ENCODE results near the gene TPST1.
"Not testable (repeated sequence)": the region's sequence is repeated elsewhere in the genome, so short reads cannot be mapped to it uniquely, and the experiment has no call there.

Gene TPST1

GRCh38 chr7:66359656-66360211, 154.6 kb downstream of the TPST1 start:
- H3K79me2 ChIP-seq, result no peaks in the 10 kb centered on the region
- H3K9me3 ChIP-seq (ENCODE audit: control insufficient read depth, low read length), result no peaks in the 10 kb centered on the region
- H3K9ac ChIP-seq, result no peak overlapping the region
- H3K4me1 ChIP-seq, result no peaks in the 10 kb centered on the region
- no peaks in the 10 kb centered on the region for H3K27me3 ChIP-seq (ENCODE audit: control insufficient read depth, insufficient read depth, low read length)
- no peak overlapping the region for H3K4me2 ChIP-seq (ENCODE audit: low read length)
- H3K4me3 ChIP-seq (ENCODE audit: low read depth, low read length), result no peak overlapping the region
- H2AFZ ChIP-seq, result no peak overlapping the region
- no peak for TF ChIP-seq CTCF (IDR thresholded peaks at IDR 0.05)
- no peak overlapping the region for H3K27ac ChIP-seq
- H3K36me3 ChIP-seq (ENCODE audit: control insufficient read depth, insufficient read depth, low read length), result no peaks in the 10 kb centered on the region

- H3K36me3 ChIP-seq (ENCODE audit: control insufficient read depth, insufficient read depth, low read length), result no peaks in the 10 kb centered on the region
- H3K79me2 ChIP-seq, result no peaks in the 10 kb centered on the region
- H3K27ac ChIP-seq, result no peak overlapping the region
- no peaks in the 10 kb centered on the region for H3K4me1 ChIP-seq
- no peak for TF ChIP-seq CTCF (IDR thresholded peaks at IDR 0.05)
- no peak overlapping the region for H3K4me2 ChIP-seq (ENCODE audit: low read length)
- no peak overlapping the region for H3K9ac ChIP-seq
- H2AFZ ChIP-seq, result no peak overlapping the region
- H3K27me3 ChIP-seq (ENCODE audit: control insufficient read depth, insufficient read depth, low read length), result no peaks in the 10 kb centered on the region
- no peaks in the 10 kb centered on the region for H3K9me3 ChIP-seq (ENCODE audit: control insufficient read depth, low read length)
- no peak overlapping the region for H3K4me3 ChIP-seq (ENCODE audit: low read depth, low read length)
Measured at GRCh38 chr7:66362136-66362535, 157.0 kb downstream of the TPST1 start.

GRCh38 chr7:66363635-66364034, 158.5 kb downstream of the TPST1 start:
- H3K4me2 ChIP-seq (ENCODE audit: low read length), result no peak overlapping the region
- no peaks in the 10 kb centered on the region for H3K79me2 ChIP-seq
- H3K4me3 ChIP-seq (ENCODE audit: low read depth, low read length), result no peak overlapping the region
- H3K27me3 ChIP-seq (ENCODE audit: control insufficient read depth, insufficient read depth, low read length), result no peaks in the 10 kb centered on the region
- H3K9ac ChIP-seq, result no peak overlapping the region
- no peaks in the 10 kb centered on the region for H3K9me3 ChIP-seq (ENCODE audit: control insufficient read depth, low read length)
- no peak overlapping the region for H2AFZ ChIP-seq
- no peaks in the 10 kb centered on the region for H3K36me3 ChIP-seq (ENCODE audit: control insufficient read depth, insufficient read depth, low read length)
- no peak overlapping the region for H3K27ac ChIP-seq
- no peak for TF ChIP-seq CTCF (IDR thresholded peaks at IDR 0.05)
- no peaks in the 10 kb centered on the region for H3K4me1 ChIP-seq

- not testable (repeated sequence) for H3K4me3 ChIP-seq (ENCODE audit: low read depth, low read length); H3K36me3 ChIP-seq (ENCODE audit: control insufficient read depth, insufficient read depth, low read length); H3K4me1 ChIP-seq; H3K4me2 ChIP-seq (ENCODE audit: low read length); H3K9me3 ChIP-seq (ENCODE audit: control insufficient read depth, low read length); H3K9ac ChIP-seq; H3K27me3 ChIP-seq (ENCODE audit: control insufficient read depth, insufficient read depth, low read length); H3K79me2 ChIP-seq; H2AFZ ChIP-seq; H3K27ac ChIP-seq
Measured at GRCh38 chr7:66365031-66365430, 159.9 kb downstream of the TPST1 start.

- no peak for TF ChIP-seq CTCF (IDR thresholded peaks at IDR 0.05)
- no peaks in the 10 kb centered on the region for H3K27me3 ChIP-seq (ENCODE audit: control insufficient read depth, insufficient read depth, low read length)
- H3K36me3 ChIP-seq (ENCODE audit: control insufficient read depth, insufficient read depth, low read length), result no peaks in the 10 kb centered on the region
- H3K79me2 ChIP-seq, result no peaks in the 10 kb centered on the region
- no peak overlapping the region for H3K9ac ChIP-seq
- H3K4me3 ChIP-seq (ENCODE audit: low read depth, low read length), result no peak overlapping the region
- no peaks in the 10 kb centered on the region for H3K4me1 ChIP-seq
- H3K9me3 ChIP-seq (ENCODE audit: control insufficient read depth, low read length), result no peaks in the 10 kb centered on the region
- H3K4me2 ChIP-seq (ENCODE audit: low read length), result no peak overlapping the region
- no peak overlapping the region for H3K27ac ChIP-seq
- no peak overlapping the region for H2AFZ ChIP-seq
Measured at GRCh38 chr7:66371096-66371824, 166.1 kb downstream of the TPST1 start.

GRCh38 chr7:66374141-66374840, 169.2 kb downstream of the TPST1 start:
- H3K27ac ChIP-seq; H3K9me3 ChIP-seq (ENCODE audit: control insufficient read depth, low read length); H3K4me3 ChIP-seq (ENCODE audit: low read depth, low read length); H3K79me2 ChIP-seq; H2AFZ ChIP-seq; H3K9ac ChIP-seq; H3K4me1 ChIP-seq; H3K27me3 ChIP-seq (ENCODE audit: control insufficient read depth, insufficient read depth, low read length); H3K4me2 ChIP-seq (ENCODE audit: low read length); H3K36me3 ChIP-seq (ENCODE audit: control insufficient read depth, insufficient read depth, low read length): not testable (repeated sequence)

Data from parathyroid adenoma (tissue), 2 donors.